ENCODE measurements around the gene ZFAND3.

DNA sequence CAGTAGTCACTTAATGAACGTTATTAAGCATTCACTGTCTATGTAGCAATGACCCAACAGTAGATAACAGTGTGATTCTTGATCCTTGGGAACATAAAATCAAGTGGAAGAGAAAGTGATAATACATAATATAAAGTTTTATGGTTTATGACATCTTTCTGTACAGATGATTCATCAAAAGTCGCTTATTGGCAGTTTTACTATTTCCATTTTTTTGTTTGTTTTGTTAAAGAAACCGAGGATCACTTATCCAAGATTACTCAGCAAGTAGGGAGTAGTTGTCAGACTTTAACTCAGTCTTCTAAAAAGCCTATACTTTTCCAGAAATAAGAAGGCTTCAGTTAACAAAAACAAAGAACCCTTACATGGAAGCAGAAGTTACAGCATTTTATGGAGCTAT is 260.8 kb downstream of the ZFAND3 start:
- TF ChIP-seq, protein P1, sequence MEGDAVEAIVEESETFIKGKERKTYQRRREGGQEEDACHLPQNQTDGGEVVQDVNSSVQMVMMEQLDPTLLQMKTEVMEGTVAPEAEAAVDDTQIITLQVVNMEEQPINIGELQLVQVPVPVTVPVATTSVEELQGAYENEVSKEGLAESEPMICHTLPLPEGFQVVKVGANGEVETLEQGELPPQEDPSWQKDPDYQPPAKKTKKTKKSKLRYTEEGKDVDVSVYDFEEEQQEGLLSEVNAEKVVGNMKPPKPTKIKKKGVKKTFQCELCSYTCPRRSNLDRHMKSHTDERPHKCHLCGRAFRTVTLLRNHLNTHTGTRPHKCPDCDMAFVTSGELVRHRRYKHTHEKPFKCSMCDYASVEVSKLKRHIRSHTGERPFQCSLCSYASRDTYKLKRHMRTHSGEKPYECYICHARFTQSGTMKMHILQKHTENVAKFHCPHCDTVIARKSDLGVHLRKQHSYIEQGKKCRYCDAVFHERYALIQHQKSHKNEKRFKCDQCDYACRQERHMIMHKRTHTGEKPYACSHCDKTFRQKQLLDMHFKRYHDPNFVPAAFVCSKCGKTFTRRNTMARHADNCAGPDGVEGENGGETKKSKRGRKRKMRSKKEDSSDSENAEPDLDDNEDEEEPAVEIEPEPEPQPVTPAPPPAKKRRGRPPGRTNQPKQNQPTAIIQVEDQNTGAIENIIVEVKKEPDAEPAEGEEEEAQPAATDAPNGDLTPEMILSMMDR (IDR thresholded peaks at IDR 0.05) = no peak
- TF ChIP-seq POLR2AphosphoS5 (IDR thresholded peaks at IDR 0.05; ENCODE audit: insufficient read depth in 1 of 2, low read depth in 1 of 2) (no peak), POLR2A (IDR thresholded peaks at IDR 0.05) (no peak)
